Measurements from ENCODE around the gene LDLRAD4. TPM values are rescaled to one million over a fixed set of nuclear protein-coding genes. Genes with fewer than 3 reads are reported as not detected.
A peak's percentile ranks its signal among the peaks of the same experiment; 100 is the strongest.

LDLRAD4 gene
- polyA plus RNA-seq, 1 donor: 9.1 TPM

- H3K27ac ChIP-seq (ENCODE audit: low read length): no peak overlapping the region
- DNase-seq: no peak
- no peaks in the 10 kb centered on the region for H3K4me1 ChIP-seq (ENCODE audit: control insufficient read depth, insufficient read depth, low read length)
- no peaks in the 10 kb centered on the region for H3K27me3 ChIP-seq (ENCODE audit: control insufficient read depth, insufficient read depth, low read length)
- H3K9me3 ChIP-seq (ENCODE audit: control insufficient read depth, low read depth, low read length): no peaks in the 10 kb centered on the region
- no CpG with 5 or more reads among the region's 15 CpGs for WGBS (ENCODE audit: insufficient coverage, low lambda C conversion rate)
- no peaks in the 10 kb centered on the region for H3K36me3 ChIP-seq (ENCODE audit: control insufficient read depth, insufficient read depth, low read length)
- H3K4me3 ChIP-seq (ENCODE audit: low read length): no peak overlapping the region
Measured at GRCh38 chr18:13522861-13523660, 304.5 kb downstream of the LDLRAD4 start.

GRCh38 chr18:13524054-13524453 is 305.5 kb downstream of the LDLRAD4 start:
- no peak overlapping the region for H3K4me3 ChIP-seq (ENCODE audit: low read length)
- H3K4me1 ChIP-seq (ENCODE audit: control insufficient read depth, insufficient read depth, low read length): no peaks in the 10 kb centered on the region

DNA sequence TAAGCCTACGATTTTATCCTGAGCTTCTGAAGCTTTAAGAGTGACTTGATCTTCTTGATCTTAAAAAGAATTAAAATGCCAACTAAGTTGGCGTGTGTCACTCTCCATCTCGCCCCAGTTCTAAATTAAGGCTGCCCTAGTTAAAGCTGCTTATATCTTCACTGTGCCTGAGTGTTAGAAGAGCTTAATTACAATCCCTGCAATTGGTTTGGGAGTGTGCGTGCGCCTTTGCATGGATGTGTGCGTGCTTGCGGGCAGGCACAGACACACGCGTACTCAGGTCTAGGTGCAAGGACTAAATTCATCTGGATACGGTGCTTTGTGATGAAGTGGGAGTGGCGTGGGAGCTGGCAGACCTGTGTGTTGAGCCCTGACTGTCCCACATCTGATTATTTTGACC is 306.3 kb downstream of the LDLRAD4 start:
- no peaks in the 10 kb centered on the region for H3K36me3 ChIP-seq (ENCODE audit: control insufficient read depth, insufficient read depth, low read length)
- H3K27ac ChIP-seq (ENCODE audit: low read length): no peak overlapping the region
- DNase-seq: no peak
- 100% methylated on average over 2 of the region's 11 CpGs for WGBS (ENCODE audit: insufficient coverage, low lambda C conversion rate)
- no peaks in the 10 kb centered on the region for H3K9me3 ChIP-seq (ENCODE audit: control insufficient read depth, low read depth, low read length)
- H3K4me3 ChIP-seq (ENCODE audit: low read length): no peak overlapping the region
- H3K4me1 ChIP-seq (ENCODE audit: control insufficient read depth, insufficient read depth, low read length): no peaks in the 10 kb centered on the region
- H3K27me3 ChIP-seq (ENCODE audit: control insufficient read depth, insufficient read depth, low read length): no peaks in the 10 kb centered on the region

More at GRCh38 chr18:13524054-13524453, 305.5 kb downstream of the LDLRAD4 start:
- Histone ChIP-seq H3K27ac (ENCODE audit: low read length) (no peak overlapping the region), H3K9me3 (ENCODE audit: control insufficient read depth, low read depth, low read length) (no peaks in the 10 kb centered on the region), H3K36me3 (ENCODE audit: control insufficient read depth, insufficient read depth, low read length) (no peaks in the 10 kb centered on the region), H3K27me3 (ENCODE audit: control insufficient read depth, insufficient read depth, low read length) (no peaks in the 10 kb centered on the region)
- no peak for DNase-seq
- WGBS (ENCODE audit: insufficient coverage, low lambda C conversion rate): 80% methylated on average over 1 of the region's 5 CpGs

DNA sequence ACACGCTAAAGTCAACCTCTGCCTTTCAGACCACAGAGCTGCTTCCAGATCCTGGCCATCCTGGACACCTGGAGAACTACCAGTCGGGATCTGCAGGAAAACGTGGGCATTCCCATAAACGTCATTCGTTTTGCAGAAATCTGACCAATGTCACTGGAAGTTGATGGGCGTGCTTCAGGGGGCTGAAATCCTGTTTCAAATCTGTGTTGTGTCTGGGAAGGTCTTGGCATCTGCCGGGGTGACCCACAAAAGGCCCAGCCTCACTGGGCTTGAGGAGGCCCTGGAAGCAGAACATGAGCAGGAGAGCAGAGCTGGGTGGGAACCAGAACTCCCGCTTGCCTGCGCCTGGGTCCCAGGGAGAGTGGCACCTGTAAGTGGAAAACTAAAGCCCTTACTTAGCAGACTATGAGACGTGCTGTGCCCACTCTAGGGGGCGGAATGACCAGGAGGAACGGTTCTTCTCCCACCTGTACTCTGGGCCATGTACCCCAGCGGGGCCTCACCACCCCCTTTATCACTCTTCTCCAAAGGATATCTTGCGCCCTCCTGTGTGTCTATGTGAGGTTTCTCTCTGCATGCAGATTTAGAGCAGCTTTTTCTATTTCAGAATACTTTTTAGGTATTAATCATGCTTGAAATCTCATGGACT is 306.9 kb downstream of the LDLRAD4 start:
- Histone ChIP-seq H3K4me3 (ENCODE audit: low read length) (no peak overlapping the region), H3K9me3 (ENCODE audit: control insufficient read depth, low read depth, low read length) (no peaks in the 10 kb centered on the region), H3K36me3 (ENCODE audit: control insufficient read depth, insufficient read depth, low read length) (no peaks in the 10 kb centered on the region), H3K27me3 (ENCODE audit: control insufficient read depth, insufficient read depth, low read length) (no peaks in the 10 kb centered on the region), H3K4me1 (ENCODE audit: control insufficient read depth, insufficient read depth, low read length) (no peaks in the 10 kb centered on the region), H3K27ac (ENCODE audit: low read length) (no peak overlapping the region)
- no peak for DNase-seq
- 80% methylated on average over 1 of the region's 14 CpGs for WGBS (ENCODE audit: insufficient coverage, low lambda C conversion rate)

- WGBS (ENCODE audit: insufficient coverage, low lambda C conversion rate): no CpG with 5 or more reads among the region's 4 CpGs
- Histone ChIP-seq H3K9me3 (ENCODE audit: control insufficient read depth, low read depth, low read length) (no peaks in the 10 kb centered on the region), H3K36me3 (ENCODE audit: control insufficient read depth, insufficient read depth, low read length) (no peaks in the 10 kb centered on the region), H3K4me1 (ENCODE audit: control insufficient read depth, insufficient read depth, low read length) (no peaks in the 10 kb centered on the region), H3K27ac (ENCODE audit: low read length) (no peak overlapping the region), H3K4me3 (ENCODE audit: low read length) (no peak overlapping the region), H3K27me3 (ENCODE audit: control insufficient read depth, insufficient read depth, low read length) (no peaks in the 10 kb centered on the region)
- DNase-seq: no peak
Measured at GRCh38 chr18:13526519-13526918, 308.0 kb downstream of the LDLRAD4 start.

GRCh38 chr18:13527256-13527655 is 308.7 kb downstream of the LDLRAD4 start:
- WGBS (ENCODE audit: insufficient coverage, low lambda C conversion rate): no CpG with 5 or more reads among the region's 10 CpGs
- Histone ChIP-seq H3K27ac (ENCODE audit: low read length) (no peak overlapping the region), H3K36me3 (ENCODE audit: control insufficient read depth, insufficient read depth, low read length) (no peaks in the 10 kb centered on the region), H3K27me3 (ENCODE audit: control insufficient read depth, insufficient read depth, low read length) (no peaks in the 10 kb centered on the region), H3K9me3 (ENCODE audit: control insufficient read depth, low read depth, low read length) (no peaks in the 10 kb centered on the region), H3K4me3 (ENCODE audit: low read length) (no peak overlapping the region), H3K4me1 (ENCODE audit: control insufficient read depth, insufficient read depth, low read length) (no peaks in the 10 kb centered on the region)
- DNase-seq: no peak

GRCh38 chr18:13527730-13528129 is 309.2 kb downstream of the LDLRAD4 start:
- no CpG with 5 or more reads among the region's 5 CpGs for WGBS (ENCODE audit: insufficient coverage, low lambda C conversion rate)
- H3K27me3 ChIP-seq (ENCODE audit: control insufficient read depth, insufficient read depth, low read length): no peaks in the 10 kb centered on the region

GRCh38 chr18:13528739-13529392 is 310.3 kb downstream of the LDLRAD4 start:
- H3K9me3 ChIP-seq (ENCODE audit: control insufficient read depth, low read depth, low read length): no peaks in the 10 kb centered on the region
- no peaks in the 10 kb centered on the region for H3K4me1 ChIP-seq (ENCODE audit: control insufficient read depth, insufficient read depth, low read length)
- no peaks in the 10 kb centered on the region for H3K36me3 ChIP-seq (ENCODE audit: control insufficient read depth, insufficient read depth, low read length)
- DNase-seq: no peak
- no peak overlapping the region for H3K27ac ChIP-seq (ENCODE audit: low read length)
- H3K27me3 ChIP-seq (ENCODE audit: control insufficient read depth, insufficient read depth, low read length): no peaks in the 10 kb centered on the region
- 83% methylated on average over 1 of the region's 9 CpGs for WGBS (ENCODE audit: insufficient coverage, low lambda C conversion rate)
- no peak overlapping the region for H3K4me3 ChIP-seq (ENCODE audit: low read length)

More at GRCh38 chr18:13527730-13528129, 309.2 kb downstream of the LDLRAD4 start:
- no peaks in the 10 kb centered on the region for H3K9me3 ChIP-seq (ENCODE audit: control insufficient read depth, low read depth, low read length)
- no peak overlapping the region for H3K27ac ChIP-seq (ENCODE audit: low read length)
- DNase-seq: no peak
- no peak overlapping the region for H3K4me3 ChIP-seq (ENCODE audit: low read length)
- no peaks in the 10 kb centered on the region for H3K36me3 ChIP-seq (ENCODE audit: control insufficient read depth, insufficient read depth, low read length)
- no peaks in the 10 kb centered on the region for H3K4me1 ChIP-seq (ENCODE audit: control insufficient read depth, insufficient read depth, low read length)

DNA sequence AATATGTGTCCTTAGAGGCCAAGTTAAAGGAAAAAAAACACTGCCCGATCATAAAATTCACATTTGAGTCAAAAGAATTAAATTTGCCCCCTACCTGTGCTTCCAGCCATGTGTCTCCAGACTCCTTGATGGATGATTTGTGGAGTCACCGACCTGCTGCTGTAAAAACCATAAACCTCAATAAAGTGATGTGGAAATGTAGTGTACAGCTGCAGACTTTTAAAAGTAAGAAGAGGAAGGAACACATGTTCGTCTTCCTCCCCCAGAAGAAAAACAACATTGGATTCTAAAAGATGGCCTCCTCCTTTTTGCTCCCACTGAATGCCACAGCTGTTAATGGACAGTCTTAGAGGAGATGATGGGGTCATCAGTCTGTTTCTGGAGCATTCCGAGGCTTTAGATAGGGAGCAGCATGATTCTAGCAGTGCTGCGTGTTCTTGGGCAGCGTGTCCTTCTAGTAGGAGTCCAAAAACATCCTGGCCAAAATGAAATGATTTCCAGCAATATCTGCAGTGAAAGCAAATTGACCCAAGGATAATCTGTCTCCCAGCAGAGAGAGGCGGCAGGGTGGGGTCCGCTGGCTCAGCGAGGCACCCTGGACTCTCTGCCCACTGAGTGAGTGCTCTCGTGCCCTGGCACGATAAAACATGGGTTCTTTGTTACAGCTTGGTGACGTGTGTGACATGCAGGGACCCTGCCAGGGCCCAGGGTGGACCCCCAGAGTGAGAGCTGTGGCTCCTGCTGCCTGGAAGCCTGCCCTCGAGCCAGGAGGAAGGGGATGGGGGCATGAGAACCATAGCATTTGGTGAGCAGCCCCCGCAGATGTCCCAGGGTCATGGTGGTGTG is 311.7 kb downstream of the LDLRAD4 start:
- Histone ChIP-seq H3K4me1 (ENCODE audit: control insufficient read depth, insufficient read depth, low read length) (no peaks in the 10 kb centered on the region), H3K4me3 (ENCODE audit: low read length) (no peak overlapping the region), H3K27ac (ENCODE audit: low read length) (no peak overlapping the region), H3K36me3 (ENCODE audit: control insufficient read depth, insufficient read depth, low read length) (no peaks in the 10 kb centered on the region), H3K9me3 (ENCODE audit: control insufficient read depth, low read depth, low read length) (no peaks in the 10 kb centered on the region), H3K27me3 (ENCODE audit: control insufficient read depth, insufficient read depth, low read length) (no peaks in the 10 kb centered on the region)
- WGBS (ENCODE audit: insufficient coverage, low lambda C conversion rate): 71% methylated on average over 1 of the region's 14 CpGs
- no peak for DNase-seq

GRCh38 chr18:13530879-13531387 is 312.4 kb downstream of the LDLRAD4 start:
- DNase-seq: peak in 1 of 2 donors; percentile 27
- no CpG with 5 or more reads among the region's 7 CpGs for WGBS (ENCODE audit: insufficient coverage, low lambda C conversion rate)
- Histone ChIP-seq H3K4me3 (ENCODE audit: low read length) (no peak overlapping the region), H3K9me3 (ENCODE audit: control insufficient read depth, low read depth, low read length) (no peaks in the 10 kb centered on the region), H3K27me3 (ENCODE audit: control insufficient read depth, insufficient read depth, low read length) (no peaks in the 10 kb centered on the region), H3K36me3 (ENCODE audit: control insufficient read depth, insufficient read depth, low read length) (no peaks in the 10 kb centered on the region), H3K27ac (ENCODE audit: low read length) (no peak overlapping the region), H3K4me1 (ENCODE audit: control insufficient read depth, insufficient read depth, low read length) (no peaks in the 10 kb centered on the region)

Measured in large intestine (tissue), 3 donors.